NT2/D1 (cell line): ENCODE results near the gene NCOA3.

ENCODE experiments used
- DNase-seq: peaks from one replicate; pipeline ENCODE4 v3.0.0-alpha.2; 2011; ENCODE audit warnings: low read depth, low spot score
- H3K27me3 ChIP-seq: 2 replicates; pipeline ENCODE4 v1.6.0; 2011; ENCODE audit warnings: mild to moderate bottlenecking; ENCODE audit not compliant: insufficient read length, insufficient read depth
- H3K36me3 ChIP-seq: 2 replicates; pipeline ENCODE4 v1.6.1; 2011; ENCODE audit warnings: mild to moderate bottlenecking, low read length, mixed read lengths; ENCODE audit not compliant: insufficient read depth, insufficient read length
- H3K4me1 ChIP-seq: 2 replicates; pipeline ENCODE4 v1.5.1; 2011; ENCODE audit not compliant: insufficient read depth, insufficient read length
- H3K4me3 ChIP-seq: 2 replicates; pipeline ENCODE4 v1.5.1; 2011; ENCODE audit warnings: low read depth; ENCODE audit not compliant: insufficient read length
- H3K9ac ChIP-seq: 2 replicates; pipeline ENCODE4 v1.6.0; 2011; ENCODE audit warnings: low read depth; ENCODE audit not compliant: insufficient read length
- H3K9me3 ChIP-seq: 2 replicates; pipeline ENCODE4 v1.5.1; 2011; ENCODE audit warnings: mild to moderate bottlenecking, low read length; ENCODE audit not compliant: insufficient read depth
- SUZ12 ChIP-seq: IDR thresholded peaks from 2 replicates; pipeline ENCODE4 v1.6.1; 2011; ENCODE audit not compliant: insufficient read length, insufficient read depth; ENCODE audit errors: extremely low read depth
- YY1 ChIP-seq: IDR thresholded peaks from 2 replicates; pipeline ENCODE4 v1.6.1; 2011; ENCODE audit not compliant: insufficient read length, insufficient read depth
- ZNF274 ChIP-seq: IDR thresholded peaks from 2 replicates; pipeline ENCODE4 v1.6.1; 2011; ENCODE audit warnings: mild to moderate bottlenecking, low read depth, low read length

The NCOA3 gene

DNA sequence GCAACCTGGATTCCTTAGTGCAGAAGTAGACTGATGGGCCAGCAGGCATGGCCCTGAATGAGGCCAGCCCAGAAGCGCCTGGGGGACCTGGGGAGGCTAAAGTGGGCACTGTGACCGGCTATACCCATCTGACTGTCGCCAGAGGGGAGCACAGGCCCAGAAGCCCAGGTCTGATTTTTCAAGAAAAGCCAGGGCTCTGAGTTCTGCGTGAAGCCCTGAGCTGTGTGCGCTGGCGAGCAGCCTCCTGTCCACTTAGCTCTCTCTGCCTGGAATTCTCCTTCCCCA lies 171.9 kb downstream of the NCOA3 start:
- Histone ChIP-seq H3K36me3 (peaks cover 88% of the 10 kb centered on the region), H3K27me3 (no peaks in the 10 kb centered on the region), H3K4me3 (no peak overlapping the region), H3K9ac (no peak overlapping the region), H3K4me1 (peaks cover 5% of the 10 kb centered on the region), H3K9me3 (no peaks in the 10 kb centered on the region)
- DNase-seq, result no peak
- no peak for TF ChIP-seq ZNF274
- TF ChIP-seq YY1, result no peak
- no peak for TF ChIP-seq SUZ12

DNA sequence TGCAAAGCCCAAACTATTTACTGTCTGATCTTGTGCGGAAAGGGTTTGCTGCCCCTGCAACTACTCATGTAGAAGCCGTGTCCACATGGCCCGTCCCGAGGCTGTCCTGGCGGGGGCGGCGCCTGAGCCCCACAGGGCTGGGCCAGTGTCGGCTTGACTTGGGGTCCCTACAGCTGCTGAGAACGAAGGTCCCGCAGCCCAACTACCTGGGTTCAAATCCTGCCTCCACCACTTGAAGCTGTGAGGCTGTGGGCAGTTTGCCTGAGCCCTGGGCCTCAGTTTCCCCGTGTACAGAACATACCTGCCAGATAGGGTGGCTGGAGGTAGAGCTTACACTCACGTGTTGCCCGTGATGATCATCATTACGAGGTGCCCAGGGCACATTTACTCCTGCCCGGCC lies 172.5 kb downstream of the NCOA3 start:
- no peak for DNase-seq
- Histone ChIP-seq H3K36me3 (peaks cover 84% of the 10 kb centered on the region), H3K4me1 (peaks cover 5% of the 10 kb centered on the region), H3K9me3 (no peaks in the 10 kb centered on the region), H3K4me3 (no peak overlapping the region), H3K27me3 (no peaks in the 10 kb centered on the region), H3K9ac (no peak overlapping the region)
- TF ChIP-seq SUZ12 (no peak), YY1 (no peak), ZNF274 (no peak)

- Histone ChIP-seq H3K27me3 (no peaks in the 10 kb centered on the region), H3K9me3 (no peaks in the 10 kb centered on the region), H3K9ac (no peak overlapping the region), H3K36me3 (peaks cover 83% of the 10 kb centered on the region), H3K4me1 (peaks cover 5% of the 10 kb centered on the region), H3K4me3 (no peak overlapping the region)
- TF ChIP-seq YY1 (no peak), ZNF274 (no peak), SUZ12 (no peak)
- DNase-seq, result no peak
Observed at GRCh38 chr20:47674686-47675085, 173.0 kb downstream of the NCOA3 start.

- H3K4me3 ChIP-seq, result no peak overlapping the region
- H3K4me1 ChIP-seq, result peaks cover 5% of the 10 kb centered on the region
- peaks cover 86% of the 10 kb centered on the region for H3K36me3 ChIP-seq
- H3K9me3 ChIP-seq, result no peaks in the 10 kb centered on the region
- DNase-seq, result no peak
- TF ChIP-seq SUZ12 (no peak), YY1 (no peak), ZNF274 (no peak)
- H3K9ac ChIP-seq, result no peak overlapping the region
- H3K27me3 ChIP-seq, result no peaks in the 10 kb centered on the region
Observed at GRCh38 chr20:47675190-47676142, 173.8 kb downstream of the NCOA3 start.

DNA sequence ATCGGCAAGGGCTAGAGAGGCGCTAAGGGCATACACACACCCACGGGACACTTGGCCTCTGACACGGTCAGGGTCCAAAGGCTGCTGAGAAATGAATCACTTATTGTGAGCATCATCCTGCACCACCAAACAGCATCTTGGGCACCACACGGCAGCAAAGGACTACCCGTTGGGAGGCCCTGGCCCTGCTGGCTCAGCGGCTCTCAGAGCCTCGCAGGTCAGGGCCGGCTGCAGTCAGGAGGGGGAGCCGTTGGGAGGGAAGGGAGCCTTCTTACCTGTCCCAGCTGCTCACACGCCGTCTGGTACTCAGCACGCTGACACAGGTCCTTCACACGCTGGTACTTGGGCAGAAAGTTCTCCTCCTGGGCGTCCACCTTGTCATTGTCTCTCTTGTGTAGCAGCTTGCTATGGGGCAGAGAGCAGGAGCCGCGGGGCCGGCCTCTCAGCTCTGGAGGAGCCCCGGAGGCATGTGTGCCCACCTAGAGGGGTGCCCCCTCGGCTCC lies 174.6 kb downstream of the NCOA3 start:
- H3K27me3 ChIP-seq, result no peaks in the 10 kb centered on the region
- no peaks in the 10 kb centered on the region for H3K9me3 ChIP-seq
- DNase-seq, result no peak
- H3K4me3 ChIP-seq, result no peak overlapping the region
- TF ChIP-seq ZNF274, result no peak
- TF ChIP-seq YY1, result no peak
- no peak for TF ChIP-seq SUZ12
- H3K36me3 ChIP-seq, result peaks cover 89% of the 10 kb centered on the region
- H3K4me1 ChIP-seq, result peaks cover 5% of the 10 kb centered on the region
- no peak overlapping the region for H3K9ac ChIP-seq

DNA sequence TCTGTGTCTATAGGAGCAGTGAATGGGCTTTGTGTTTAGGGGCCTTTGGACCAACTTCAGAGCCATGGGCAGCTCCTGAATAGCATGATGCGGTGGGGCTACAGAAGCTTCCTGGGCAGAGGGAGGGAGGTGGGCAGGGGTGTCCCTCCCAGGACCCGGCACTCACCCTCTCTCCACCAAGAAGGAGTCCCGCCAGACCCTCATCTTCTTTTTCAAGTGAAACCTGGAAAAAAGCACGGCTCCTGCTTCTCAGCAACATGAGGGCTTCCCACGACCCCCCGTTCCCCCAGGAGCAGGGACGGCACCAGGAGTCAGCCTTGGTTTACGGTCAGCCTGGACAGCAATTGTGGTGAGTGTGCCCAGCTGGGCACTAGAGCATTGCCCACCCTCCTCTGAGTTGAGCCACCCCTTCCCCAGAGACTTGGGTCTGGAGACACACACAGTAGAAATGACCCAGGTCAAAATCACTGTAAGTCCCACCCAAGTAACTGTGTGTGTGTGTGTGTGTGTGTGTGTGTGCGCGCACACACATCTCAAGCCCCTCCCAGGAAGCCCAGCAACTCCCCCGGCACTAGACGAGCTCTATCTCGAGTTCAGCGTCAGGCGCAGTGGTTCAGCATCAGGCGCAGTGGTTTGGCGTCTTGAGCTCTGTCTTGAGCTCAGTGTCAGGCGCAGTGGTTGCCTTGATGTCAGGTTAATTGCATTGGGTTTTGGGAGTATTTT lies 175.4 kb downstream of the NCOA3 start:
- no peak for DNase-seq
- no peaks in the 10 kb centered on the region for H3K9me3 ChIP-seq

DNA sequence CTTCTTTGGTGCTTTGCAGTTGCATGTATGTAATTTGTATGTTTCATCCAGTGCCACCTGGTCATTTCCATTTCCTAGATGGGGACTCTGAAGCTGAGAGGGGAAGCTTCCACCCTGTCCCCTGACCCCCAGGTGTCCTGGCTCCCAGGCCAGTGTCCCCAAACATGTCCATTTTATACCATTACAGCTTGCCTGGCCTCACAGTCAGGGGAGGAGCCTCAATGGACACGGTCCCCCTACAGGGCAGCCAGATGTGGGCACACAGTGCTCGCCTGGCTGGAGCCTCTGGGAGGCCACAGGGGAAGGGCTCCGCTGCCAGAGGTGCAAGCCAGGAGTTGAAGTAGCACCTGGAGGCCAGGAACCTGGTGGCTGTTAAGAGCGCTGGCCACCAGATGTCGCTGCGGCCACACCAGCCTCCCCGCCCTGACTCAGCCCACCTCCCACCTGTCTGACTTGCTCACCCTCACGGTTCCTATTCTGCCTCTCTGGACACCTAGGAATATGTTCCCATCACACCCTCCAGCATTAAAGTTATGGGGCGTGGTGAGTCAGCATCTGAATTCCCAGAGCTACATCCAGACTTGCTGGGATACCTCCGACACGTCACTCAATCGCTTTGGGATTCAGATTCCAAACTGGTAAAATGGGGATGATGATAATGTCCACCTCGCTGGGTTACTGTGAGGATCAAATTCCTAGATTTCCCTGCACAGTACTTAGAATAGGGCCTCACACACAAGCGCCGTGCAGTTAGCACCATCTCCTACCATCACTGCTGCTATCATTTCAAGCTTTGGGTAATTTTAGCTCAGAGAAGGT lies 176.2 kb downstream of the NCOA3 start:
- Histone ChIP-seq H3K27me3 (no peaks in the 10 kb centered on the region), H3K9ac (no peak overlapping the region), H3K9me3 (no peaks in the 10 kb centered on the region), H3K36me3 (peaks cover 90% of the 10 kb centered on the region), H3K4me1 (peaks cover 5% of the 10 kb centered on the region), H3K4me3 (no peak overlapping the region)
- peak; percentile 61 for DNase-seq
- TF ChIP-seq SUZ12, result no peak

More for the DNA sequence above, 175.4 kb downstream of the NCOA3 start:
- peaks cover 5% of the 10 kb centered on the region for H3K4me1 ChIP-seq
- no peak overlapping the region for H3K9ac ChIP-seq
- H3K4me3 ChIP-seq, result no peak overlapping the region
- peaks cover 88% of the 10 kb centered on the region for H3K36me3 ChIP-seq
- TF ChIP-seq ZNF274 (no peak), YY1 (no peak), SUZ12 (no peak)
- H3K27me3 ChIP-seq, result no peaks in the 10 kb centered on the region
